GM18909 (cell line): ENCODE data around the gene UGT1A7.
"Not testable (repeated sequence)": the region's sequence is repeated elsewhere in the genome, so short reads cannot be mapped to it uniquely, and the experiment has no call there.

Source experiments
- ATAC-seq: cut with Tn5 transposase; IDR thresholded peaks from one replicate; pipeline ENCODE4 v1.9.1; 2021; ENCODE audit warnings: mild to moderate bottlenecking; ENCODE audit not compliant: unreplicated experiment, poor library complexity

Gene UGT1A7

DNA sequence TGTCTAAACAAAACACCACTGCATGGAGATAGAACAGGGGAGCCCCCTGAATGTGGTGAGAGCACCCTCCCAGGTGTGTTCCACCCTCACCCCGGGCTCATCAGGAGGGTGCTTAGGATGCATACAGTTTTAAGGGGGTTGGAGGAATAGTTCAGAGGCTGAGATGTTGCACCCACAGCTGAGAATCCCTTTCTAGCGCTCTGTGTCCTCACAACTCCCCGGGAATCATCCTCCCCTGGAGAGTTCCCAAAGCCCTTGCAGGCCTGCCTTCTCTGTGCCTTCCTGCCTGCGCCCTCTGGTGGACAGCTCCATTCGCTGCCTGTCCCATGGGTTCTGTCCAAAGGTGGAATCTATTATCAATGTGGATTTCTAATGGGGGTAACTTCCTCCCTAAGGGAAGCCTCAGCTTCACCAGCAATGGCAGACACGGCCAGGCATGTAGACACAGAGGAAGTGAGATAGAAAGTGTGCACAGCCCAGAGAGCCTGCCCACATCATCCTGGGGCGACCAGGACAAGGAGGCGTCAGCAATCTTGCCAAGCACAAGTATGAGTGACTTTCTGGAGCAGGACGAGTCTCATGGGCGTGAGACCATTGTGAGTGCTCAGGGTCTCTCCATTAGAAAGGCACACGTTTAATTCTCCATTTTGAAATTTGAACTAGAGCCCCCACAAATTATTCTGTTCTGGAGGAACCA, 29.8 kb downstream of the UGT1A7 start:
- no peak for ATAC-seq

DNA sequence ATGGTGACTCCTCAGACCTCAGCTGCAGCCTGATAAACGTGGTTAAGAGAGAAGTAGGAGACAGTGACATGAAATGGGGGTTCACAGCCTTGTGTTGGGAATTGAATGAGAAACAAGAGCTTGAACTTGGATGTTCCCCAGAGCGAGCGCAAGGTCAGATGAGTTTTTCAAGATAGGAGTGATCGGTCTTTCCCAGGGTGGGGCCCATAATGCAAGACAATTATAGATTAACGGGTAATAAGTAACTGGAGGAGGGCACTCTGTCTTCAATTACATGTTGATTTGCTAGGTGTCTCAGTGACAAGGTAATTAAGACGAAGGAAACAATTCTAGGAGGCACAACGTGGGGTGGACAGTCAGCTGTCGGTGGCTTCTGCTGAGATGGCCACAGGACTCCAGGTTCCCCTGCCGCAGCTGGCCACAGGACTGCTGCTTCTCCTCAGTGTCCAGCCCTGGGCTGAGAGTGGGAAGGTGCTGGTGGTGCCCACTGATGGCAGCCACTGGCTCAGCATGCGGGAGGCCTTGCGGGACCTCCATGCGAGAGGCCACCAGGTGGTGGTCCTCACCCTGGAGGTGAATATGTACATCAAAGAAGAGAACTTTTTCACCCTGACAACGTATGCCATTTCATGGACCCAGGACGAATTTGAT, 31.0 kb downstream of the UGT1A7 start, which contains the start of gene UGT1A5:
Gene UGT1A5, plus strand, starts transcription at position 297 of the 651 bp plus-strand sequence. Its CDS starts 85 bp downstream, at position 382.
- no peak for ATAC-seq

DNA sequence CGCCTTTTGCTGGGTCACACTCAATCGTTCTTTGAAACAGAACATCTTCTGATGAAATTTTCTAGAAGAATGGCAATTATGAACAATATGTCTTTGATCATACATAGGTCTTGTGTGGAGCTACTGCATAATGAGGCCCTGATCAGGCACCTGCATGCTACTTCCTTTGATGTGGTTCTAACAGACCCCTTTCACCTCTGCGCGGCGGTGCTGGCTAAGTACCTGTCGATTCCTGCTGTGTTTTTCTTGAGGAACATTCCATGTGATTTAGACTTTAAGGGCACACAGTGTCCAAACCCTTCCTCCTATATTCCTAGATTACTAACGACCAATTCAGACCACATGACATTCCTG, 31.5 kb downstream of the UGT1A7 start:
- no peak for ATAC-seq

DNA sequence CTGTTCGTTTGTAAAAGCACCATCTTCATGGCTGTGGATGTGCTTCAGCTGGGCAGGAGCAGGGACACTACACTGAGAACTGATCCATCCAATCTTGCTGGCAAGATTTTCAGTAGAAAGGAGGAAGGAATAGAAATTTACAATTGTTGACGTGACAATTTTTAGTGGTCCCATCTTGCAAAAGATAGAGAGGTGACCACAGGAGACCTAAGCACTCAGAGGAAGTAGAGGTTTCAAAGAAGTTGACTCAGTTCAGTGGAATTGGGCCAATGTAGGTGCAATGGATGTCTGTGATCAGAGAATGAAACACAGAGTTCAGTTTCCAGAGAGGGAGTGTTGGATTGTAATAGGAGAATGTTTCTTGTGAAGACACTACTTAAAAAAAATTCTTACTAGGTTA, 32.4 kb downstream of the UGT1A7 start:
- ATAC-seq: no peak

DNA sequence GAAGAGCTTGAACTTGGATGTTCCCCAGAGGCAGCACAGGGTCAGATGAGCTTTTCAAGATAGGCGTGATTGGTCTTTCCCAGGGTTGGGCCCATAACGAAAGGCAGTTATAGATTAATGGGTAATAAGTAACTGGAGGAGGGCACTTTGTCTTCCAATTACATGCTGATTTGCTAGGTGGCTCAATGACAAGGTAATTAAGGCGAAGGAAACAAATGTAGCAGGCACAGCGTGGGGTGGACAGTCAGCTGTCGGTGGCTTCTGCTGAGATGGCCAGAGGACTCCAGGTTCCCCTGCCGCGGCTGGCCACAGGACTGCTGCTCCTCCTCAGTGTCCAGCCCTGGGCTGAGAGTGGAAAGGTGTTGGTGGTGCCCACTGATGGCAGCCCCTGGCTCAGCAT, 36.9 kb downstream of the UGT1A7 start, which contains the start of gene UGT1A4:
Gene UGT1A4, plus strand, starts transcription at position 185 of the 400 bp plus-strand sequence. Its CDS starts 85 bp downstream, at position 270.
- ATAC-seq: no peak

DNA sequence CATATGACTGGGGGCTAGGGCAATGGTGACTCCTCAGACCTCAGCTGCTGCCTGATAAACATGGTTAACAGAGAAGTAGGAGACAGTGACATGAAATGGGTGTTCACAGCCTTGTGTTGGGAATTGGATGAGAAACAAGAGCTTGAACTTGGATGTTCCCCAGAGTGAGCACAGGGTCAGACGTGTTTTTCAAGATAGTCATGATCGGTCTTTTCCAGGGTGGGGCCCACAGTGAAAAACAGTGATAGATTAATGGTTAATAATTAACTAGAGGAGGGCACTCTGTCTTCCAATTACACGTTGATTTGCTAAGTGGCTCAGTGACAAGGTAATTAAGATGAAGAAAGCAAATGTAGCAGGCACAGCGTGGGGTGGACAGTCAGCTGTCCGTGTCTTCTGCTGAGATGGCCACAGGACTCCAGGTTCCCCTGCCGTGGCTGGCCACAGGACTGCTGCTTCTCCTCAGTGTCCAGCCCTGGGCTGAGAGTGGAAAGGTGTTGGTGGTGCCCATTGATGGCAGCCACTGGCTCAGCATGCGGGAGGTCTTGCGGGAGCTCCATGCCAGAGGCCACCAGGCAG, 47.1 kb downstream of the UGT1A7 start, which contains the start of gene UGT1A3:
Gene UGT1A3, plus strand, starts transcription at position 320 of the 579 bp plus-strand sequence. Its CDS starts 85 bp downstream, at position 405.
- no peak for ATAC-seq

DNA sequence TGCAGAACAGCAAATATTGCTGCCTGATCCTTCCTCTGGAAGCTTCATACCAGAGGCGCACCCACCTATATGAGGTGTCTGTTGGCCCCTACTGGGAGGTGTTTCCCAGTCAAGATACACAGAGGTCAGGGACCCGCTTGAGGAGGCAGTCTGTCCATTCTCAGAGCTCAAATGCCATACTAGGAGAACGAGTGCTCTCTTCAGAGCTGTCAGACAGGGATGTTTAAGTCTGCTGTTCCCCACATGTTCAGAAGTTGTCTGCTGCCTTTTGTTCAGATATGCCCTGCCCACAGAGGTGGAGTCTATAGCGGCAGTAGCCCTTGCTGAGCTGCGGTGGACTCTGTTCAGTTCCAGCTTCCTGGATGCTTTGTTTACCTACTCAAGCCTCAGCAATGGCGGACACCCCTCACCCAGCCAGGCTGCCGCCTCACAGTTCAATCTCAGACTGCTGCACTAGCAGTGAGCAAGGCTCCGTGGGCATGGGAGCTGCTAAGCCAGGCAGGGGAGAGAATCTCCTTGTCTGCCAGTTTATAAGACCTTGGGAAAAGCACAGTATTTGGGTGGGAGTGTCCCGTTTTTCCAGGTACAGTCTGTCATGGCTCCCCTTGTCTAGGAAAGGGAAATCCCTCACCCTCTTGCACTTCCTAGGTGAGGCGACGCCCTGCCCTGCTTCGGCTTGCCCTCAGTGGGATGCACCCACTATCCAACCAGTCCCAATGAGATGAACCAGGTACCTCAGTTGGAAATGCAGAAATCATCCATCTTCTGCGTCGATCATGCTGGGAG, 55.4 kb downstream of the UGT1A7 start:
- not testable (repeated sequence) for ATAC-seq

DNA sequence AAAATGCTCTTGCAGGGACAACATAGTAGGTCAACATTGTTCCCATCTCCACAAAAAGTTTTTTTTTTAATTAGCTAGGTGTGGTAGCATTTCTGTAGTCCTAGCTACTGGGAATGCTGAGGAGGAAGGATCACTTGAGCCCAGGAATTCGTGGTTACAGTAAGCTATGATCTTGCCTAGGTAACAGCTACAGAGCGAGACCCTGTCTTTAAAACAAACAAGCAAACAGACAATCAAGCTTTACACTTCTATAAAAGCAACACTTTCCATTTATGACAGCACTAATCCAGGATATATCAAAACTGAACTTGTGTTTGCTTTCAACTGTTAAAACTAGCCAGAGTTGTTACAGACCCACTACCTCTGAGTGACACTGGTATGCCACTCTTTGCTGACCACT, 59.2 kb downstream of the UGT1A7 start:
- no peak for ATAC-seq

DNA sequence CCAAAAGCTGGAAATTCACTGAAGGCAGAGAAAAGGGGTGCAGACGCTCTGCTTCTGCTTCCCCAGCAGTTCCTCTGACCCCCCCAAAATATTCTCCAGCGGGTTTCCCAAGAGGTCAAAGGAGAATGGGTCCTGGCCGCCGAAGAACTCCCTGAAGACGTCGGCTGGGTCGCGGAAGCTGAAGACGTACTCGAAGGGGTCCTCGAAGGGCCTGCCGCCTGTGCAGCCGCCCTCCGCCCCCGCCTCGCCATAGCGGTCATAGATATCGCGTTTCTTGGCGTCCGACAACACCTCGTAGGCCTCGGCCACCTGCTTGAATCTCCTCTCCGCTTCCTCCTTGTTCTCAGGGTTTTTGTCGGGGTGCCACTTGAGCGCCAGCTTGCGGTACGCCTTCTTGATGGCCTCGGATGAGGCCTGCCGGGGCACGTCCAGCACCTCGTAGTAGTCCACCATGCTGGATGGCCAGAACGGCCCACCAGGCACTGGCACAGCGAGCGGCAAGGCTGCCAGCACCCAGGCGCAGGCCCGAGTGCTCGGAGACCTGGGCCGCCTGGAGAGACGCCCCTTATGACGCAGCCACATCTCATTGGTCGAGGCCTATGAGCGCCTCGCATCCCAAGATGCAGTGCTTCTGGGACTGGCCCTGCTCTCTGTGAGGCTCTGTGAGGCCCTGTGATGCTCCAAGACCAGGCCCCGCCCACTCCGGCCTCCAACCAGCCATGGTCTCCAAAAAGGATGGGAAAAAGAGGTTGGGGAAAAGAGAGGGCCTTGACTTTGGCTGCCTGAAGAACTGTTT, 62.0 kb downstream of the UGT1A7 start:
- no peak for ATAC-seq

DNA sequence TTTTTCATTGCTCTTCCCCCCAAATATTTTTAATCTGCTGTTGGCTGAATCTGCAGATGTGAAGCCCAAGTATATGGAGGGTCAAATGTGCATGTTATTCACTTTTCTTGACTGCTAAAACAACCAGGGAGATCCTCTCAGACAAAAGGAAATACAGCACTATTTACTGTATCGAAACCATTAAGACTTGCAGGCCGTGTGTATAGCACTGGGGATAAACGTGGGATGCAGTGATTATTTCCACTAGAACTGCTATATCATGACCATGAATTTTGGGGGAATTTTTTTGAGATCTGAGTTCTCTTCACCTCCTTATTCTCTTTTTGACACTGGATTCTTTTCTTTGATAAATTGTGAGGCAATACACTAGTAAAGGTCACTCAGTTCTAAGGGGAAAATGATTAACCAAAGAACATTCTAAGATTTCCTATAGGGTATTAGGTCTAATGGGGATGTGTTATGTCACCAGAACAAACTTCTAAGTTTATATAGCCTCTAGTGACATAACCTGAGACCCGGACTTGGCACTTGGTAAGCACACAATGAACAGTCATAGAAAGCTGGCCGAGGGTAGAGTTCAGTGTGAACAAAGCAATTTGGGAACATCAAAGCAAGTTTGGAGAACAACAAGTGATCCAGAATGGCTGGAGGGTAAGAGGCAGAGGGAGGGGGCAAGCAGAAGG, 63.5 kb downstream of the UGT1A7 start:
- ATAC-seq: no peak

DNA sequence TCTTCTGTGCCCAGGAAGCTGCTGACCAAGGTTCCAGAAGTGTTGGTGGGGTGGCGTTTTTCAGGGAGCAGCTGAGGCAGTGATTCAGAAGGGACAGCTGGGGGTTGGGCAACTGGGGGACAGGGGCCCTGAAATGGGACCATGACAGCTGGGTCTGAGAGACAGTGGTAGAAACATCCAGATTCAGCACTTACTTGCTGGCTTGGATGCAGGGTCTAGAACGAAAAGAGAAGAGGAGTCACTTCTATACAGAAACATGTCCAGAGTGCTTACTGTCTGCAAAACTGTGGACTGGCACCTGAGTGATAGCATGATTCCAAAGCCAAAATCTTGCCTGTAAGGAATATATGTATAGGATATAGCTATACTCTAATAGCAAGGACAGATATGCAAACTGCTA, 64.1 kb downstream of the UGT1A7 start:
- not testable (repeated sequence) for ATAC-seq

DNA sequence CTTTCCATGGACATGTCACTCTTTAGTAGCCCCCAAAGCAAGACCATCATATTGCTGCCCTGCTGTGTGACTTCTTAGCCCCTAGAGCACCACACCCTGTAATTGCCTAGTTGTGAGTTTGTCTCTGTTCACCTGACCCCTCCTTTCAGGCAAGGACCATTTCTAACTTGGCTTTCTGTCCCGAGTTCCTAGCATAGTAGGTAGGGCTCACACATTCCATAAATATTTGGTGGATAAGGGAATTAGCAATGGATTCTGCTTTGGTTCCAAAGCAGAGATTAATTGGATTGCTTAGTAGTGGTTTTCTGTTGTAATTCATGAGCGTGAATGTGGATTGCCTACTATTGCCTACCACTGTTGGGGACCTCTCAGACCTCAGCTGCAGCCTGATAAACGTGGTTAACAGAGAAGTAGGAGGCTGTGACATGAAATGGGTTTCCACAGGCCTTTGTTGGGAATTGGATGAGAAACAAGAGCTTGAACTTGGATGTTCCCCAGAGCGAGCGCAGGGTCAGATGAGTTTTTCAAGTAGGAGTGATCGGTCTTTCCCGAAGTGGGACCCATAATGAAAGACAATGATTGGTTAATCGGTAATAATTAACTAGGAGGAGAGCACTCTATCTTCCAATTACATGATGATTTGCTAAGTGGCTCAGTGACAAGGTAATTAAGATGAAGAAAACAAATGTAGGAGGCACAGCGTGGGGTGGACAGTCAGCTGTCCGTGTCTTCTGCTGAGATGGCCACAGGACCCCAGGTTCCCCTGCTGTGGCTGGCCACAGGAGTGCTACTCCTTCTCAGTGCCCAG, 65.0 kb downstream of the UGT1A7 start:
- no peak for ATAC-seq

DNA sequence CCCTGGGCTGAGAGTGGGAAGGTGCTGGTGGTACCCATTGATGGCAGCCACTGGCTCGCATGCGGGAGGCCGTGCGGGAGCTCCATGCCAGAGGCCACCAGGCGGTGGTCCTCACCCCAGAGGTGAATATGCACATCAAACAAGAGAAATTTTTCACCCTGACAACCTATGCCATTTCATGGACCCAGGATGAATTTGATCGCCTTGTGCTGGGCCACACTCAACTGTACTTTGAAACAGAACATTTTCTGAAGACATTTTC, 65.5 kb downstream of the UGT1A7 start:
- no peak for ATAC-seq

DNA sequence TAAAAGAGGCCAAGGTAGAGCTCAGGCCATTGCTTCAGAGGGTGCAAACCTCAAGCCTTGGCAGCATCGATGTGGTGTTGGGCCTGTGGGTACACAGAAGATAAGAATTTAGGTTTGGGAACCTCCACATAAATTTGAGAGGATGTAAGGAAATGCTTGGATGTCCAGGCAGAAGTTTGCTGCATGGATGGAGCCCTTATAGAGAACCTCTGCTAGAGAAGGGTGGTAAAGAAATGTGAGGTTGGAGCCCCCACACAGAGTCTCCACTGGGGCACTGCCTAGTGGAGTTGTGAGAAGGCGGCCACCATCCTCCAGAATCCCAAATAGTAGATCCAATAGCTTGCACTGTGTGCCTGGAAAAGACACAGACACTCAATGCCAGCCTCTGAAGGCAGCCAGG, 69.0 kb downstream of the UGT1A7 start:
- not testable (repeated sequence) for ATAC-seq

DNA sequence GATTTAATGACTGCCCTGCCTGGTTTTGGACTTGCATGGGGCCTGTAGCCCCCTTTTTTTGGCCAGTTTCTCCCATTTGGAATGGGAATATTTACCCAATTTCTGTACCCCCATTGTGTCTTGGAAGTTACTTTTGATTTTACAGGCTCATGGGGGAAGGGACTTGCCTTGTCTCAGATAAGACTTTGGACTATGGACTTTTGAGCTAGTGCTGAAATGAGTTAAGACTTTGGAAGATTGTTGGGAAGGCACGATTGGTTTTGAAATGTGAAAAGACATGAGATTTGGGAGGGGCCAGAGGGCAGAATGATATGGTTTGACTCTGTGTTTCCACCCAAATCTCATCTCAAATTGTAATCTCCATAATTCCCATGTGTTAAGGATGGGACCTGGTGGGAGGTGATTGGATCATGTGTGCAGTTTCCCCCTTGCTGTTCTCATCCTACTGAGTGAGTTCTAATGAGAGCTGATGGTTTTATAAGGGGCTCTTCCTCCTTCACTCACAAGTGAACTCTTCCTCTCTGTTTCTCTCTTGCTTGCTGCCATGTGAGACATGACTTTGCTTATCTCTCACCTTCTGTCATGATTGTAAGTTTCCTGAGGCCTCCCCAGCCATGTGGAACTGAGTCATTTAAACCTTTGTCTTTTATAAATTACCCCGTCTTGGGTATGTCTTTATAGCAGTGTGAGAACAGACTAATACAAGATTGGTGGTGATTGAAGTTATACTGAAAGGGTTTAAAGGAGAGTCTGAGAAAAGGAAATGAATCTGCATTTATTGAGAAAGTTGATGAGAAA, 69.7 kb downstream of the UGT1A7 start:
- ATAC-seq: not testable (repeated sequence)

DNA sequence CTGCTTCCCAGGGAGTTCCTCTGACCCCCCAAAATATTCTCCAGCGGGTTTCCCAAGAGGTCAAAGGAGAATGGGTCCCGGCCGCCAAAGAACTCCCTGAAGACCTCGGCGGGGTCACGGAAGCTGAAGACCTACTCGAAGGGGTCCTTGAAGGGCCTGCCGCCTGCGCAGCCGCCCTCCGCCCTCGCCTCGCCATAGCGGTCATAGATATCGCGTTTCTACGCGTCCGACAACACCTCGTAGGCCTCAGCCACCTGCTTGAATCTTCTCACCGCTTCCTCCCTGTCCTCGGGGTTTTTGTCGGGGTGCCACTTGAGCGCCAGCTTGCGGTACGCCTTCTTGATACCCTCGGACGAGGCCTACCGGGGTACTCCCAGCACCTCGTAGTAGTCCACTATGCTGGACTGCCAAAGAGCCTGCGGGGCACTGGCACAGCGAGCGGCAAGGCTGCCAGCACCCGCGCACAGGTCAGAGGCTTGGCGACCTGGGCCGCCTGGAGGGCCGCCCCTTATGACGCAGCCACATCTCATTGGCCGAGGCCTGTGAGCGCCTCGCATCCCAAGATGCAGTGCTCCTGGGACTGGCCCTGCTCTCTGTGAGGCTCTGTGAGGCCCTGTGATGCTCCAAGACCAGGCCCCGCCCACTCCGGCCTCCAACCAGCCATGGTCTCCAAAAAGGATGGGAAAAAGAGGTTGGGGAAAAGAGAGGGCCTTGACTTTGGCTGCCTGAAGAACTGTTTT, 73.3 kb downstream of the UGT1A7 start:
- ATAC-seq: no peak

DNA sequence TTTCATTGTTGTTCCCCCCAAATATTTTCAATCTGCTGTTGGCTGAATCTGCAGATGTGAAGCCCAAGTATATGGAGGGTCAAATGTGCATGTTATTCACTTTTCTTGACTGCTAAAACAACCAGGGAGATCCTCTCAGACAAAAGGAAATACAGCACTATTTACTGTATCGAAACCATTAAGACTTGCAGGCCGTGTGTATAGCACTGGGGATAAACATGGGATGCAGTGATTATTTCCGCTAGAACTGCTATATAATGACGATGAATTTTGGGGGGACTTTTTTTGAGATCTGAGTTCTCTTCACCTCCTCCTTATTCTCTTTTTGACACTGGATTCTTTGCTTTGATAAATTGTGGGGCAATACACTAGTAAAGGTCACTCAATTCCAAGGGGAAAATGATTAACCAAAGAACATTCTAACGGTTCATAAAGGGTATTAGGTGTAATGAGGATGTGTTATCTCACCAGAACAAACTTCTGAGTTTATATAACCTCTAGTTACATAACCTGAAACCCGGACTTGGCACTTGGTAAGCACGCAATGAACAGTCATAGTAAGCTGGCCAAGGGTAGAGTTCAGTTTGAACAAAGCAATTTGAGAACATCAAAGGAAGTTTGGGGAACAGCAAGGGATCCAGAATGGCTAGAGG, 74.9 kb downstream of the UGT1A7 start:
- no peak for ATAC-seq
